DND-41 (cell line): Measurements from ENCODE around the gene COX18.

Experiments used
- ATAC-seq: fragments of 200-7000 bp; cut with Tn5 transposase; 3 replicates; pipeline ENCODE4 v1.9.1; 2021; ENCODE audit warnings: low read depth; ENCODE audit not compliant: insufficient read depth
- DNase-seq: peaks from one replicate; pipeline ENCODE4 v3.0.0-alpha.2; 2020
- H2AFZ ChIP-seq: 2 replicates; pipeline ENCODE4 v1.6.0; 2012; ENCODE audit warnings: low read depth, low read length
- H3K27ac ChIP-seq: 2 replicates; pipeline ENCODE4 v1.5.1; 2012; ENCODE audit warnings: low read length, inconsistent platforms
- H3K27me3 ChIP-seq: fragments of 200-600 bp; sonication (generic); 2 replicates; pipeline ENCODE4 v1.6.0; 2012; ENCODE audit warnings: low read length, mild to moderate bottlenecking, inconsistent platforms; ENCODE audit not compliant: insufficient read depth, poor library complexity
- H3K36me3 ChIP-seq: 2 replicates; pipeline ENCODE4 v1.5.1; 2012; ENCODE audit warnings: low read length, inconsistent platforms; ENCODE audit not compliant: insufficient read depth
- H3K4me1 ChIP-seq: 2 replicates; pipeline ENCODE4 v1.5.1; 2012; ENCODE audit warnings: mild to moderate bottlenecking, low read length; ENCODE audit not compliant: insufficient read depth
- H3K4me2 ChIP-seq: 2 replicates; pipeline ENCODE4 v1.6.0; 2012; ENCODE audit warnings: mild to moderate bottlenecking, moderate library complexity, low read length, inconsistent platforms; ENCODE audit not compliant: insufficient read depth
- H3K4me3 ChIP-seq, 2 experiments: fragments of 200-600 bp in 1 of 2; shearing (Covaris generic) in 1 of 2; 2 replicates each; pipeline ENCODE4 v1.5.1; 2012 to 2016; ENCODE audit warnings: inconsistent platforms in 2 of 2, low read length in 2 of 2, mild to moderate bottlenecking in 2 of 2, low read depth in 1 of 2, moderate library complexity in 1 of 2
- H3K79me2 ChIP-seq: 2 replicates; pipeline ENCODE4 v1.6.0; 2012; ENCODE audit warnings: low read length, inconsistent platforms; ENCODE audit not compliant: insufficient read depth
- H3K9ac ChIP-seq: 2 replicates; pipeline ENCODE4 v1.6.0; 2012; ENCODE audit warnings: low read depth, mild to moderate bottlenecking, inconsistent platforms, low read length, moderate library complexity
- H3K9me3 ChIP-seq: 2 replicates; pipeline ENCODE4 v1.5.1; 2012; ENCODE audit warnings: low read length, moderate library complexity, mild to moderate bottlenecking, inconsistent platforms; ENCODE audit not compliant: insufficient read depth, severe bottlenecking
- H4K20me1 ChIP-seq: 2 replicates; pipeline ENCODE4 v1.6.0; 2012; ENCODE audit warnings: low read length; ENCODE audit not compliant: insufficient read depth
- EZH2 ChIP-seq: IDR thresholded peaks from 3 replicates; pipeline ENCODE4 v1.6.1; 2012; ENCODE audit warnings: borderline replicate concordance, low read depth, mild to moderate bottlenecking, moderate library complexity, low read length, inconsistent platforms; ENCODE audit not compliant: severe bottlenecking
- TF ChIP-seq, protein P1 (sequence below): IDR thresholded peaks from 2 replicates; pipeline ENCODE4 v1.5.1; 2012; ENCODE audit warnings: borderline replicate concordance, low read length, moderate library complexity, mild to moderate bottlenecking; ENCODE audit not compliant: poor library complexity, severe bottlenecking; ENCODE audit errors: extremely low read depth

COX18 gene

DNA sequence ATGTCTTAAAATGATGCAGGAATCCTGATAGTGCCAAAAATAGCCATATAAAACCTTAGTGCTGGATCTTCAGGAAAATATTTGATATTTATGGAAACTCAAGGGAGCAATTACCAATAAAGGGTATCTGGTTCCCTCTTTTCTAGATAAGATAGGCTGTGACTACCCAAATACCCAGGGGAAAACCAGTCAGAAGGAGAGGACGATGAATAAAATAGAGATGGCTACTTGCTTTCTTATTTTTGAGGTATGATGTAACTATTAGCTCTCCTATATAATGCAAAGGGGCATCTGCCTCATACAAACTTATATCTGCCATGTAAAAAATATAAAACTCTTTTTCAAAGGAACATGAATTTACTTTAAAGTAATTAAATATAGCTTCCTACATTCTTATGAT is 23.4 kb upstream of the COX18 start:
- Histone ChIP-seq H3K4me2 (no peak overlapping the region), H3K36me3 (peaks cover 70% of the 10 kb centered on the region), H3K27ac (no peak overlapping the region), H3K79me2 (peaks cover 9% of the 10 kb centered on the region), H3K9me3 (no peaks in the 10 kb centered on the region), H4K20me1 (no peaks in the 10 kb centered on the region), H3K4me3 (no peak overlapping the region), H3K9ac (no peak overlapping the region), H2AFZ (no peak overlapping the region), H3K27me3 (no peaks in the 10 kb centered on the region), H3K4me1 (no peaks in the 10 kb centered on the region)
- ATAC-seq (no peak), DNase-seq (no peak)
- TF ChIP-seq, protein P1, sequence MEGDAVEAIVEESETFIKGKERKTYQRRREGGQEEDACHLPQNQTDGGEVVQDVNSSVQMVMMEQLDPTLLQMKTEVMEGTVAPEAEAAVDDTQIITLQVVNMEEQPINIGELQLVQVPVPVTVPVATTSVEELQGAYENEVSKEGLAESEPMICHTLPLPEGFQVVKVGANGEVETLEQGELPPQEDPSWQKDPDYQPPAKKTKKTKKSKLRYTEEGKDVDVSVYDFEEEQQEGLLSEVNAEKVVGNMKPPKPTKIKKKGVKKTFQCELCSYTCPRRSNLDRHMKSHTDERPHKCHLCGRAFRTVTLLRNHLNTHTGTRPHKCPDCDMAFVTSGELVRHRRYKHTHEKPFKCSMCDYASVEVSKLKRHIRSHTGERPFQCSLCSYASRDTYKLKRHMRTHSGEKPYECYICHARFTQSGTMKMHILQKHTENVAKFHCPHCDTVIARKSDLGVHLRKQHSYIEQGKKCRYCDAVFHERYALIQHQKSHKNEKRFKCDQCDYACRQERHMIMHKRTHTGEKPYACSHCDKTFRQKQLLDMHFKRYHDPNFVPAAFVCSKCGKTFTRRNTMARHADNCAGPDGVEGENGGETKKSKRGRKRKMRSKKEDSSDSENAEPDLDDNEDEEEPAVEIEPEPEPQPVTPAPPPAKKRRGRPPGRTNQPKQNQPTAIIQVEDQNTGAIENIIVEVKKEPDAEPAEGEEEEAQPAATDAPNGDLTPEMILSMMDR, result no peak
- TF ChIP-seq EZH2, result no peak

DNA sequence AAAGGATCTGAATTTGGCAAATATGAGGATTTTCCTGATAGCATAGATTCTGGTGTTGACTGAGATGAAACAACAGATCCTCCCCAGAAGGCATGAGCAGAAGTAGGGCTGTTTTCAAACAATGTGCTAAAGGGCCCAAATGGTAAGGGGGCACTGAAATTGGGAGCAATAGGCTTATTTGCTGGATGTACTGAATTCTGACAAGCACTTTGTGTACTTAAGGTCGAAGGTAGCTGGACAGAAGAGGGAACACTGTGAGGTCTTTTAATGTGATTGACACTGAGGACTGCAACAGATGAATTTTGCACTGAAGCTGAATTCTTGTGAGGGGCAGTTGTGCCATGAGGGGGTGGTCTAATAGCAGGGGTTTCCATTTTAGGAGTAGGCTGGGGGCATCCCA is 21.2 kb upstream of the COX18 start:
- peaks cover 69% of the 10 kb centered on the region for H3K36me3 ChIP-seq

DNA sequence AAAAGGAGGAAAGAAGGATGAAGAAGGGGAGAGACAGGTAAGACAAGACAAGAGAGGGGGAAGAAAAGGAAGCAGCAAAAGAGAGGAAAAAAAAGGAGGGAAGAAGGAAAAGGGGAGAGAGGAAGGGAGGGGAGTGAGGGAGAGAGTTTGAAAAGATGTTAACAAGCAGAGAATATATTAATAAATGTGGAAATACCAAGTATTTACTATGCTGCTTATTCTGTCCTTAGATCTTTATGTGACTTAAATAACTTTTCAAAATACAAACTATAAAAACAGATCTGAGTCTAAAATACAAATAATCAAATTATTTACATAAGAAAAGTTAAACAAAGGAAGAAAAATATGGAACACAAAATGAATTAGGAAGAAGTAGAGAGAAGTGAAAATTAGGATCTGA is 18.4 kb upstream of the COX18 start:
- H4K20me1 ChIP-seq, result no peaks in the 10 kb centered on the region
- H3K27me3 ChIP-seq, result no peaks in the 10 kb centered on the region
- ATAC-seq, result no peak
- no peak for DNase-seq
- H3K9me3 ChIP-seq, result no peaks in the 10 kb centered on the region
- peaks cover 21% of the 10 kb centered on the region for H3K79me2 ChIP-seq
- H3K4me1 ChIP-seq, result peaks cover 3% of the 10 kb centered on the region; the same call in 1 of the 2 replicates
- no peak overlapping the region for H2AFZ ChIP-seq
- no peak overlapping the region for H3K4me2 ChIP-seq
- no peak overlapping the region for H3K9ac ChIP-seq
- TF ChIP-seq, protein P1, result no peak
- TF ChIP-seq EZH2, result no peak
- H3K36me3 ChIP-seq, result peaks cover 76% of the 10 kb centered on the region
- H3K27ac ChIP-seq, result no peak overlapping the region
- H3K4me3 ChIP-seq, result no peak overlapping the region

More for the DNA sequence above, 21.2 kb upstream of the COX18 start:
- H3K79me2 ChIP-seq, result peaks cover 21% of the 10 kb centered on the region
- H3K9ac ChIP-seq, result no peak overlapping the region
- H3K27ac ChIP-seq, result no peak overlapping the region
- ATAC-seq (no peak), DNase-seq (no peak)
- no peaks in the 10 kb centered on the region for H4K20me1 ChIP-seq
- H3K4me1 ChIP-seq, result peaks cover 3% of the 10 kb centered on the region; the same call in 1 of the 2 replicates
- no peak for TF ChIP-seq EZH2
- TF ChIP-seq, protein P1, result no peak
- H3K4me2 ChIP-seq, result no peak overlapping the region
- no peak overlapping the region for H3K4me3 ChIP-seq
- no peak overlapping the region for H2AFZ ChIP-seq
- no peaks in the 10 kb centered on the region for H3K27me3 ChIP-seq
- no peaks in the 10 kb centered on the region for H3K9me3 ChIP-seq
